ENCODE results near the gene KDM1A.
"Not testable (repeated sequence)": the region's sequence is repeated elsewhere in the genome, so short reads cannot be mapped to it uniquely, and the experiment has no call there.

The KDM1A gene

GRCh38 chr1:23010025-23010424 is 9.2 kb upstream of the KDM1A start:
- not testable (repeated sequence) for DNase-seq (ENCODE audit: low read depth in 2 of 2, low spot score in 1 of 2)

- no peak for DNase-seq (ENCODE audit: low read depth in 2 of 2, low spot score in 1 of 2)
Observed at GRCh38 chr1:23013657-23014056, 5.6 kb upstream of the KDM1A start.

- no peak for DNase-seq (ENCODE audit: low read depth in 2 of 2, low spot score in 1 of 2)
Observed at GRCh38 chr1:23018661-23019093, 591 bp upstream of the KDM1A start.

DNA sequence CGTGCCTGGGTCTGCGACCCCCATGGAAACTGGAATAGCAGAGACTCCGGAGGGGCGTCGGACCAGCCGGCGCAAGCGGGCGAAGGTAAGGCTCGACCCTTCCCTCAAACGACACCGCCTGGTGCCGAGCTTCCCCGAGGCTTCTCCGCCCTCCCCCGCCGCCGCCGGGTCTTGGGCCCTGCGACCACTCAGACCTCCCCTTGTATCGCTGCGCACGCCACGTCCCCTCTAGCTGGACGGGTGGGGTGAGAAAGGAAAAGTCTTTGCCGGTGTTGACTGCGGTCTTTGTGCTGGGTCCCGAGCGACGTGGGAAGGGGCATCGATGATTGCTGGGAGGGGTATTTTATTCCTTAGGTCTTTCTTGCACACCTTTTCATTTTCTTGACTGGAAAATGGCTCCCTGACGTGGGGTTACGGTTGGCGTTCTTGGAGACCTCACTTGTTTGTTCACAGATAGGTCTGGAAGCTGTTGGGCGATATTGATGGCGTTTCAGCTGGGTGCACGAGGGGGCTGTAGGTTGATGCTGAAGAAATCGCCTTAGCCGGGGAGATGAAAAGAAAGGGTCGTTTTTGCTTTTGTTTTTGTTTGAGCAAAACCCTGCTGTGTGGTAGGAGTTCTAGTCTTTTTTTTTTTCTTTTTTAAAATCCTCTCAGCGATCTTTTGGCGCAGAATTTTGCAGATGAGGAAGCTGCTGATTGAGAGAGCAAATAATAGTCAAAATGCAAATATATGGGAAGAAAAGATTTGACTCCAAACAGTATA is 776 bp downstream of the KDM1A start:
- DNase-seq (ENCODE audit: low read depth in 2 of 2, low spot score in 1 of 2) = no peak

DNA sequence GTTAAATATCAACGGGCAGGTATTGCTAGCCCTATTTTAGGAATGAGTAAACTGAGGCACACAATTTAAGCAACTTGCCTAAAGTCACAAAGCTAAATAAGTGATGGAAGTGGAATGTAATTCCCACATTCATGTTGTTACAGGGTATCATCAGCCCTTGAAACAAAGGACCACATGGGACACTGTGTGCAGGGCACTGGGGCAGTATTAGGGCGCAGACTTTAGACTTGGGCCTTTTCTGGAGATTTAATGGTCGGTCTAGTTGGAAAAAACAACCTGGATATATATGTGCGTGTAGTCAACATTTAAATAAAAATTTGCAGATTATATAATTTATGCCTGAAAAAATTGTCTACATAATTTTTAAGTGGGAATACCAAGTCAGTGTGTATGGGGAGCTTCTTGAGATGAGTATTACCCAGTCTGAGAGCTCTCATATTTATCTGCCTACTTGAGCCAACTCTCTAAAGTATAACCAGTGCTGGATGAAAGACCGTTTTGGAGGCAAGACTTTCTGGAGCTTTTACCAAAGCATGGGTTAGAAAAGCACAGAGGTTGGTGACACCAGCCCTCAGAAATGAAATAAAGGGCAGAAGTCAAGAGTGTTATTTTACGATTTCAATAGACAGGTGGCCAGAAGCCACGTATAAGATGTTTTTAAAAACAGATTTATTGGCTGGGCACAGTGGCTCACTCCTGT is 1.6 kb downstream of the KDM1A start:
- DNase-seq (ENCODE audit: low read depth in 2 of 2, low spot score in 1 of 2) = no peak

DNA sequence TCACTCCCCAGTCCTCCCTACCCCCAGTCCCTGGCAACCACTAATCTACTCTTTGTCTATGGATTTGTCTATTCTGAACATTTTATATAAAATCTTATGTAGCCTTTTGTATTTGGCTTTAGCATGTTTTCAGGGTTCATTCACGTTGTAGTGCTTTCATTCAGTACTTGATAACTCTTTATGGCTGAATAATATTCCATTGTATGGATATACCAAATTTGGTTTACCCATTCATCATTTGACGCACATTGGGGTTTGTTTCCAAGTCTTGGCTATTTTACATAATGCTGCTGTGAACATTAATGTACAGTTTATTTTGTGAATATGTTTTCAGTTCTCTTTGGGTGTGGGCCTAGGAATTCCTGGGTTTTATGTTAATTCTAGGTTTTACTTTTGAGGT is 2.6 kb downstream of the KDM1A start:
- no peak for DNase-seq (ENCODE audit: low read depth in 2 of 2, low spot score in 1 of 2)

- no peak for DNase-seq (ENCODE audit: low read depth in 2 of 2, low spot score in 1 of 2)
Observed at GRCh38 chr1:23023174-23023845, 4.0 kb downstream of the KDM1A start.

- no peak for DNase-seq (ENCODE audit: low read depth in 2 of 2, low spot score in 1 of 2)
Observed at GRCh38 chr1:23026568-23026967, 7.3 kb downstream of the KDM1A start.

- DNase-seq (ENCODE audit: low read depth in 2 of 2, low spot score in 1 of 2) = no peak
Observed at GRCh38 chr1:23027352-23027907, 8.2 kb downstream of the KDM1A start.

- no peak for DNase-seq (ENCODE audit: low read depth in 2 of 2, low spot score in 1 of 2)
Observed at GRCh38 chr1:23029337-23029736, 10.1 kb downstream of the KDM1A start.

- no peak for DNase-seq (ENCODE audit: low read depth in 2 of 2, low spot score in 1 of 2)
Observed at GRCh38 chr1:23035823-23036452, 16.7 kb downstream of the KDM1A start.

GRCh38 chr1:23037081-23037740 is 17.9 kb downstream of the KDM1A start:
- no peak for DNase-seq (ENCODE audit: low read depth in 2 of 2, low spot score in 1 of 2)

DNA sequence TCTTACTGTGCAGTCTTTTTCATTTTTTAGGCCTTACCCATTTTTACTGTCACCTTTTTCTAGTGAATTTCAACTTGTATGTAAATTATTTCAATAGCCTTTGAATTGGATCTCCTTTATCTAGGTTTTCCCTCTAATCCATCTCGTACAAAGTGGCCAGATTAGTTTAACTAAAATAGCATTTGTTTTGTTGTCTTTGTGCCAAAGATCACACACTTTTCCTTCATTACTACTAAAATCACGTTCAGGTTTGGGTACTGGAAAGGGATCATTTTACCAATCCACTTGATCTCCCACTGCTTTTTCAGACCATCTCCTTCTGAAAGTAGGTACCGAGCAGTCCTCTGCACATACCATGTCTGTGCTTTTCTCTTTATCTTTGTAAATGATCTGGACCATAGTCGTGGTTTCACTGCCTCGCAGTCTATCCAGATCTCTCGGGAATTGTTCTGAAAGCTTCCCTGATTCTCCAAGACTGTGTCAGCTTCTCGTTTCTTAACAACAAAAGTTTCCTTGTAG is 20.1 kb downstream of the KDM1A start:
- no peak for DNase-seq (ENCODE audit: low read depth in 2 of 2, low spot score in 1 of 2)

- DNase-seq (ENCODE audit: low read depth in 2 of 2, low spot score in 1 of 2) = no peak
Observed at GRCh38 chr1:23040509-23040908, 21.2 kb downstream of the KDM1A start.

GRCh38 chr1:23044035-23044434 is 24.8 kb downstream of the KDM1A start:
- no peak for DNase-seq (ENCODE audit: low read depth in 2 of 2, low spot score in 1 of 2)

- no peak for DNase-seq (ENCODE audit: low read depth in 2 of 2, low spot score in 1 of 2)
Observed at GRCh38 chr1:23050201-23050600, 30.9 kb downstream of the KDM1A start.

DNA sequence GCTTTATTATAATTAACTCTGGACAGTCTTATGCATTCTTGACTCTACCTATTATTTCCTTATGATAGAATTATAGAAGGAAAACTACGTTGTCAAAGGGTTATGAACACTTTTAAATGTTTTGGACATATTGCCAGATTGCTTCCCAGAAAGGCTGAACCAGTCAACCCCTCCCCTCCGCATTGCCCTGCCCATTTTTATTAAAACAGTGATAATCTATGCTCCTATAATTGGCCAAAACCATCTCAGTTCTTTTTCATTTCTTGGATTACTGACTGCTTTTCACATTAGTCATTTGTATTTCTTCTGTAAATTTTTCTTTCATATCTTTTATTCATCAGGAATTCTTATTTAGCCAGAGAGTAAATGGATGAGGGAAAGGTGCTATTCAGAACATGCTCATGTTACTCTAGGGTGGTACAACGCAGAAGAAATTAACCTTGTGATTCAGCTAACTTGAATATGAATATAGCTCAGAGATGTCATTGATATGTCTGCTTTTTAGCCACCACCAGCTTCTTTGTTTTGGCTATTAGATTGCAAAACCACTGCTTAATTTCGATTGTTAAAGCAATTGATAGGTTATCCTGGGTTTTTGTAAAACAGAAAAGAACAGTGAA is 32.1 kb downstream of the KDM1A start:
- DNase-seq (ENCODE audit: low read depth in 2 of 2, low spot score in 1 of 2) = no peak

DNA sequence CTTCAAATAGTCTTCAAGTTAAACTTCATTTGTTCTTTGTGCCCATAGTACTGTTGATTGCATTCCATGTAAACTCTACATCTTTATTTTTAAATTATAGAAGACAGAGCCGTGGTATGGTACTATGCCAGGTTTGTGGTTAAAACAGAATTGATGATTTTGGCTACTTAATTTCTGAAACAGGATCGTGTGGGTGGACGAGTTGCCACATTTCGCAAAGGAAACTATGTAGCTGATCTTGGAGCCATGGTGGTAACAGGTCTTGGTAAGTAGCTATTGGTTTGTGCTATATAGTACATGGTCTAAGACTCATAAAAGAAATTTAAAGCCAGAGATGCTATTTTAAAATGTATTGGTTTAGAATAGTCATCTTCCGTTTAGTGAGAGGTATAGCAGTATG is 38.0 kb downstream of the KDM1A start:
- no peak for DNase-seq (ENCODE audit: low read depth in 2 of 2, low spot score in 1 of 2)

GRCh38 chr1:23062271-23062670 is 43.0 kb downstream of the KDM1A start:
- no peak for DNase-seq (ENCODE audit: low read depth in 2 of 2, low spot score in 1 of 2)

DNA sequence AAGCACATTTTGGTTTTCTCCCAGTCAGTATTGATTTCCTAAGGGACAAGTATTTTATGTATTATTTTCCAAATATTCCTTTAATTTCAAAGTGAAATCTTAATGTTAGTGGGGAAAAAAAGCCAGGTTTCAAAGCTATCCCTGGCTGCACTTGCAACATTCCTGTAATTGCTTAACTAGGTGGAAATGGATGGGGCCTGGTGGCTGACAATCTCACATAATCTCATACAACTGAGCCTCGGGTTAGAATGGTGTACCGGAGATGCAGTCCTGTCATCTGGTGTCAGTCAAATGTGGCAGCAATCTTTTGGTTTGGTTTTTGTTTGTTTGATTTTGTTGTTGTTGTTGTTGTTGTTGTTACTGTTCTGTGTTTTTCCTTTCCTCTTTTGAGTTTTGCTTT is 46.1 kb downstream of the KDM1A start:
- DNase-seq (ENCODE audit: low read depth in 2 of 2, low spot score in 1 of 2) = no peak

Data from stimulated activated CD8-positive, alpha-beta memory T cell treated with anti-CD3 and anti-CD28 coated beads, Interleukin-4, amount 100 ng/mL, for 4 hours (primary cell).